ENCODE data around the gene GCLC. TPM values are rescaled to one million over a fixed set of nuclear protein-coding genes. Genes with fewer than 3 reads are reported as not detected.
"Not testable (repeated sequence)": the region's sequence is repeated elsewhere in the genome, so short reads cannot be mapped to it uniquely, and the experiment has no call there.

The GCLC gene
- total RNA-seq, 1 donor from 2014 or later, result 31.6 TPM

DNA sequence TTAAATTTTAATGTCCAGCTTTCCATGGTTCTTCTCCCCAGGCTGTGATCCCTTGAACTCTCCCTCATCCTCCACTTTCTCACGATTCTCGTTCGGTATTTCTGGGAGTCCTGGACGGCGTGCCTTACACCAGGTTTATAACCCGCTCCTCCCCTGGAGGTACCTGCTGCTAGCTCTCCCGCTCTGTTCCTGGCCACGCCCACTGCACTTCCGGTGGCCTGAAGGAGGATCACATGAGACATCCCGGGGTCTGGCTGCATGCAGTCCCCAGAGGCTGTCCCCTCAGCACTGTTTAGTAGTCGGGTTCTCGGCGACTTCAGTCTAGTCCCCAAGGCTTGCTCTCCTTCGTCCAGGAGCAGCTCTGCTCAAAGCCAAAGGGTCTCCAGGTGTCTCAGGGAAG is 28.4 kb upstream of the GCLC start:
- Histone ChIP-seq H3K27ac (ENCODE audit: low read depth, low read length) (no peak overlapping the region), H3K4me2 (ENCODE audit: low read length) (no peak overlapping the region), H3K4me3 (ENCODE audit: insufficient read depth, low read depth, low read length) (no peak overlapping the region), H4K20me1 (ENCODE audit: insufficient read depth, low read length) (no peaks in the 10 kb centered on the region), H3K9me3 (ENCODE audit: insufficient read depth, low read depth, low read length) (no peaks in the 10 kb centered on the region), H3K9ac (ENCODE audit: low read length) (no peak overlapping the region), H3K4me1 (ENCODE audit: insufficient read depth, low read length) (no peaks in the 10 kb centered on the region), H3K36me3 (ENCODE audit: insufficient read depth, low read length) (no peaks in the 10 kb centered on the region), H2AFZ (ENCODE audit: low read depth, low read length) (peak overlapping the region; percentile 26), H3K27me3 (ENCODE audit: insufficient read depth, low read length) (no peaks in the 10 kb centered on the region), H3K79me2 (ENCODE audit: insufficient read depth, low read length) (no peaks in the 10 kb centered on the region)
- H3K4me3 Mint-ChIP-seq (ENCODE audit: unreplicated experiment), result no peak overlapping the region
- FAIRE-seq (no peak), DNase-seq (ENCODE audit: low read depth) (no peak)
- TF ChIP-seq EZH2 (IDR thresholded peaks at IDR 0.05; ENCODE audit: insufficient read depth, low read length), result no peak
- TF ChIP-seq, protein P1, sequence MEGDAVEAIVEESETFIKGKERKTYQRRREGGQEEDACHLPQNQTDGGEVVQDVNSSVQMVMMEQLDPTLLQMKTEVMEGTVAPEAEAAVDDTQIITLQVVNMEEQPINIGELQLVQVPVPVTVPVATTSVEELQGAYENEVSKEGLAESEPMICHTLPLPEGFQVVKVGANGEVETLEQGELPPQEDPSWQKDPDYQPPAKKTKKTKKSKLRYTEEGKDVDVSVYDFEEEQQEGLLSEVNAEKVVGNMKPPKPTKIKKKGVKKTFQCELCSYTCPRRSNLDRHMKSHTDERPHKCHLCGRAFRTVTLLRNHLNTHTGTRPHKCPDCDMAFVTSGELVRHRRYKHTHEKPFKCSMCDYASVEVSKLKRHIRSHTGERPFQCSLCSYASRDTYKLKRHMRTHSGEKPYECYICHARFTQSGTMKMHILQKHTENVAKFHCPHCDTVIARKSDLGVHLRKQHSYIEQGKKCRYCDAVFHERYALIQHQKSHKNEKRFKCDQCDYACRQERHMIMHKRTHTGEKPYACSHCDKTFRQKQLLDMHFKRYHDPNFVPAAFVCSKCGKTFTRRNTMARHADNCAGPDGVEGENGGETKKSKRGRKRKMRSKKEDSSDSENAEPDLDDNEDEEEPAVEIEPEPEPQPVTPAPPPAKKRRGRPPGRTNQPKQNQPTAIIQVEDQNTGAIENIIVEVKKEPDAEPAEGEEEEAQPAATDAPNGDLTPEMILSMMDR (IDR thresholded peaks at IDR 0.05; ENCODE audit: insufficient read depth, low read depth, low read length), result no peak
- H3K36me3 Mint-ChIP-seq (ENCODE audit: low read depth, unreplicated experiment), result no peaks in the 10 kb centered on the region
- H3K27me3 Mint-ChIP-seq (ENCODE audit: low read depth, unreplicated experiment), result no peaks in the 10 kb centered on the region
- H3K4me1 Mint-ChIP-seq (ENCODE audit: low read depth, unreplicated experiment), result no peaks in the 10 kb centered on the region
- no peaks in the 10 kb centered on the region for H3K9me3 Mint-ChIP-seq (ENCODE audit: unreplicated experiment)
- peak overlapping the region; percentile 55 for H3K27ac Mint-ChIP-seq (ENCODE audit: unreplicated experiment)

DNA sequence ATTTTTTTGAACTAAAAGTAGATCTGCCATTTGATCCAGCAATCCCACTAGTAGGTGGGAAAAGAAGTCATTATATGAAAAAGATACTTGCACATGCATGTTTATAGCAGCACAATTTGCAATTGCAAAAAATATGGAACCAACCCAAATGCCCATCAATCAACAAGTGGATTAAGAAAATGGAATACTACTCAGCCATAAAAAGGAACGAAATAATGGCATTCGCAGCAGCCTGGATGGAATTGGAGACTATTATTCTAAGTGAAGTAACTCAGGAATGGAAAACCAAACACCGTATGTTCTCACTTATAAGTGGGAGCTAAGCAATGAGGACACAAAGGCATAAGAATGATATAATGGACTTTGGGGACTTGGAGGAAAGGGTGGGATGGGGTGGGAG is 27.5 kb upstream of the GCLC start:
- H2AFZ ChIP-seq (ENCODE audit: low read depth, low read length); H3K27ac ChIP-seq (ENCODE audit: low read depth, low read length); H3K9ac ChIP-seq (ENCODE audit: low read length); H4K20me1 ChIP-seq (ENCODE audit: insufficient read depth, low read length); H3K4me2 ChIP-seq (ENCODE audit: low read length); H3K4me1 Mint-ChIP-seq (ENCODE audit: low read depth, unreplicated experiment); H3K27me3 ChIP-seq (ENCODE audit: insufficient read depth, low read length); H3K79me2 ChIP-seq (ENCODE audit: insufficient read depth, low read length); H3K4me3 Mint-ChIP-seq (ENCODE audit: unreplicated experiment); H3K4me3 ChIP-seq (ENCODE audit: insufficient read depth, low read depth, low read length); H3K36me3 Mint-ChIP-seq (ENCODE audit: low read depth, unreplicated experiment); H3K9me3 Mint-ChIP-seq (ENCODE audit: unreplicated experiment); DNase-seq (ENCODE audit: low read depth); H3K36me3 ChIP-seq (ENCODE audit: insufficient read depth, low read length); H3K4me1 ChIP-seq (ENCODE audit: insufficient read depth, low read length); H3K9me3 ChIP-seq (ENCODE audit: insufficient read depth, low read depth, low read length); H3K27me3 Mint-ChIP-seq (ENCODE audit: low read depth, unreplicated experiment); H3K27ac Mint-ChIP-seq (ENCODE audit: unreplicated experiment); FAIRE-seq: not testable (repeated sequence)

DNA sequence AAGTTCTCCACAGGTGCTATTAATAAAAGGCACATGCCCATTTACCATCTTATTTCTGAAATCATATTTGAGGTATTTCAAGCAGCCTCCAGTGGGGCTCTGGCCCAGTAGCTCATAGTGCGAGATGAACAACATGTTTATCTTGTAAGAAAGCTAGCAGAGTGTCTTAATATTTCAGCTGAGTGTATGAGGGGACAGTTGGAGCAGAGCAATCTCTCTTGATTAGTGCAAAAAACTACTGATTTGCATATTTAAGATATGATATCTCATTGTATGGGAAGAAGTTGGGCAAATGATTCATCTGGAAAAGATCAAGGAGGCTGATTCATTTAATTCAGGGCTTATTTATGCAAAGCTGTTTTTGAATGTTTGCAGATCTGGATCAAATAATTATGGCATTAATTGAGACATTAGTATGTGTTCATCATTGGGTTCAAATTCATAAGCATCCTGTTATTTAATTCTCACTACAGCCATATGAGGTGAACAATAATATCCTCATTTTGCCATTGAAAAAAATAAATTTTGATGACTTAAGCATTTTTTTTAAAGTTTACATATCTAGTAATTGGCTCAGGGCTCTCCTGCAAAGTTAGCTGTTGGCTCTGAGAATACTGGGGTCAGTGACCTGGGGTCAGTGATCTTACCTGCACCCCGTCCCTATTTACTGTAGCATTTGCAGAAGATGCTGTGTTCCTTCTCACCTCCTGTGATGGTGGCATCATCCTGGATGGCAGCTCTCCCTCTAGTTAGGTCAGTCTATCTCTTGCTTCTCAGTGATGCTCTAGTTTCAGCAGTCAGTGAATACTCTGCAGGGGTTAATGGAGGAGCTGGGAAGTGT is 24.1 kb upstream of the GCLC start:
- no peaks in the 10 kb centered on the region for H3K36me3 ChIP-seq (ENCODE audit: insufficient read depth, low read length)
- H3K4me3 ChIP-seq (ENCODE audit: insufficient read depth, low read depth, low read length), result no peak overlapping the region
- Mint-ChIP-seq H3K27me3 (ENCODE audit: low read depth, unreplicated experiment) (no peaks in the 10 kb centered on the region), H3K9me3 (ENCODE audit: unreplicated experiment) (no peaks in the 10 kb centered on the region), H3K27ac (ENCODE audit: unreplicated experiment) (no peak overlapping the region), H3K4me3 (ENCODE audit: unreplicated experiment) (no peak overlapping the region), H3K4me1 (ENCODE audit: low read depth, unreplicated experiment) (no peaks in the 10 kb centered on the region), H3K36me3 (ENCODE audit: low read depth, unreplicated experiment) (no peaks in the 10 kb centered on the region)
- no peak overlapping the region for H3K27ac ChIP-seq (ENCODE audit: low read depth, low read length)
- no peak for DNase-seq (ENCODE audit: low read depth)
- no peaks in the 10 kb centered on the region for H3K9me3 ChIP-seq (ENCODE audit: insufficient read depth, low read depth, low read length)
- H3K79me2 ChIP-seq (ENCODE audit: insufficient read depth, low read length), result no peaks in the 10 kb centered on the region
- H4K20me1 ChIP-seq (ENCODE audit: insufficient read depth, low read length), result no peaks in the 10 kb centered on the region
- H3K27me3 ChIP-seq (ENCODE audit: insufficient read depth, low read length), result no peaks in the 10 kb centered on the region
- FAIRE-seq, result no peak
- no peak for TF ChIP-seq EZH2 (IDR thresholded peaks at IDR 0.05; ENCODE audit: insufficient read depth, low read length)
- TF ChIP-seq, protein P1 (IDR thresholded peaks at IDR 0.05; ENCODE audit: insufficient read depth, low read depth, low read length), result no peak
- no peak overlapping the region for H3K4me2 ChIP-seq (ENCODE audit: low read length)
- no peak overlapping the region for H3K9ac ChIP-seq (ENCODE audit: low read length)
- no peaks in the 10 kb centered on the region for H3K4me1 ChIP-seq (ENCODE audit: insufficient read depth, low read length)
- no peak overlapping the region for H2AFZ ChIP-seq (ENCODE audit: low read depth, low read length)
